ENCODE results near the gene PAX8. TPM values are rescaled to one million over a fixed set of nuclear protein-coding genes. Genes with fewer than 3 reads are reported as not detected.
A peak's percentile ranks its signal among the peaks of the same experiment; 100 is the strongest.

The PAX8 gene
- total RNA-seq, 2 donors from 2014 or later = 1.1 to 1.9 TPM

GRCh38 chr2:113245276-113245711, 33.4 kb downstream of the PAX8 start:
- no peaks in the 10 kb centered on the region for H3K36me3 ChIP-seq
- H3K27me3 ChIP-seq = no peaks in the 10 kb centered on the region
- H3K9me3 ChIP-seq = no peaks in the 10 kb centered on the region
- TF ChIP-seq CTCF (IDR thresholded peaks at IDR 0.05) = no peak
- no peak overlapping the region for H3K4me3 ChIP-seq
- H3K9ac ChIP-seq (ENCODE audit: low read depth in 2 of 2, low read length in 2 of 2) = no peak overlapping the region
- intact Hi-C loops (cut with DNase I) = no loop called here
- H3K27ac ChIP-seq = no peak overlapping the region
- no peaks in the 10 kb centered on the region for H3K4me1 ChIP-seq
- DNase-seq = no peak

- no peaks in the 10 kb centered on the region for H3K36me3 ChIP-seq
- intact Hi-C loops (cut with DNase I) = no loop called here
- no peaks in the 10 kb centered on the region for H3K27me3 ChIP-seq
- DNase-seq = no peak
- no peak overlapping the region for H3K4me3 ChIP-seq
- H3K4me1 ChIP-seq = no peaks in the 10 kb centered on the region
- TF ChIP-seq CTCF (IDR thresholded peaks at IDR 0.05) = no peak
- no peak overlapping the region for H3K9ac ChIP-seq (ENCODE audit: low read depth in 2 of 2, low read length in 2 of 2)
- H3K9me3 ChIP-seq = no peaks in the 10 kb centered on the region
- H3K27ac ChIP-seq = no peak overlapping the region
These were observed 36.4 kb downstream of the PAX8 start for GRCh38 chr2:113242327-113242726.

- H3K4me1 ChIP-seq = no peaks in the 10 kb centered on the region
- DNase-seq = no peak
- intact Hi-C loops (cut with DNase I) = no loop called here
- peak overlapping the region; percentile 27 for H3K27ac ChIP-seq
- no peaks in the 10 kb centered on the region for H3K9me3 ChIP-seq
- no peaks in the 10 kb centered on the region for H3K27me3 ChIP-seq
- no peak for TF ChIP-seq CTCF (IDR thresholded peaks at IDR 0.05)
- H3K9ac ChIP-seq (ENCODE audit: low read depth in 2 of 2, low read length in 2 of 2) = no peak overlapping the region
- no peaks in the 10 kb centered on the region for H3K36me3 ChIP-seq
- no peak overlapping the region for H3K4me3 ChIP-seq
These were observed 37.5 kb downstream of the PAX8 start for GRCh38 chr2:113240915-113241911.

- intact Hi-C loops (cut with DNase I) = no loop called here
- H3K9me3 ChIP-seq = no peaks in the 10 kb centered on the region
These were observed 38.4 kb downstream of the PAX8 start for GRCh38 chr2:113240150-113240914.

More at GRCh38 chr2:113240150-113240914, 38.4 kb downstream of the PAX8 start:
- no peaks in the 10 kb centered on the region for H3K36me3 ChIP-seq
- H3K4me1 ChIP-seq = no peaks in the 10 kb centered on the region
- H3K4me3 ChIP-seq = no peak overlapping the region
- DNase-seq = peak; percentile 66
- TF ChIP-seq CTCF (IDR thresholded peaks at IDR 0.05) = no peak
- peak overlapping the region; percentile 27 for H3K27ac ChIP-seq
- H3K27me3 ChIP-seq = no peaks in the 10 kb centered on the region
- no peak overlapping the region for H3K9ac ChIP-seq (ENCODE audit: low read depth in 2 of 2, low read length in 2 of 2)
